GM19463 (cell line): Measurements from ENCODE around the gene GPX5.
"Not testable (repeated sequence)": the region's sequence is repeated elsewhere in the genome, so short reads cannot be mapped to it uniquely, and the experiment has no call there.

ENCODE experiments used
- ATAC-seq: cut with Tn5 transposase; IDR thresholded peaks from one replicate; pipeline ENCODE4 v1.9.1; 2021; ENCODE audit warnings: mild to moderate bottlenecking, moderate library complexity; ENCODE audit not compliant: unreplicated experiment

GPX5 gene

GRCh38 chr6:28511628-28512300, 13.9 kb upstream of the GPX5 start:
- ATAC-seq, result no peak

DNA sequence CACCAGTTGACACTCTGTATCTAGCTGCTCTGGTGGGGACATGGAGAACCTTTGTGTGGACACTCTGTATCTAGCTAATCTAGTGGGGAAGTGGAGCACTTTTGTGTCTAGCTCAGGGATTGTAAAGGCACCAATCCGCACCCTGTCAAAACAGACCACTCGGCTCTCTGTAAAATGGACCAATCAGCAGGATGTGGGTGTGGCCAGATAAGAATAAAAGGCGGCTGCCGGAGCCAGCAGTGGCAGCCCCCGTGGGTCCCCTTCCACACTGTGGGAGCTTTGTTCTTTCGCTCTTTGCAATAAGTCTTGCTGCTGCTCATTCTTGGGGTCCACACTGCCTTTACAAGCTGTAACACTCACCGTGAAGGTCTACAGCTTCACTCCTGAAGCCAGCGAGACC, 13.3 kb upstream of the GPX5 start:
- not testable (repeated sequence) for ATAC-seq

GRCh38 chr6:28515676-28516075, 10.0 kb upstream of the GPX5 start, which contains the start of gene GPX6:
Gene GPX6, minus strand, starts transcription at chr6:28515793. Its CDS starts 50 bp downstream, at chr6:28515743.
- no peak for ATAC-seq

- no peak for ATAC-seq
These were observed 7.7 kb upstream of the GPX5 start for GRCh38 chr6:28517964-28518363.

DNA sequence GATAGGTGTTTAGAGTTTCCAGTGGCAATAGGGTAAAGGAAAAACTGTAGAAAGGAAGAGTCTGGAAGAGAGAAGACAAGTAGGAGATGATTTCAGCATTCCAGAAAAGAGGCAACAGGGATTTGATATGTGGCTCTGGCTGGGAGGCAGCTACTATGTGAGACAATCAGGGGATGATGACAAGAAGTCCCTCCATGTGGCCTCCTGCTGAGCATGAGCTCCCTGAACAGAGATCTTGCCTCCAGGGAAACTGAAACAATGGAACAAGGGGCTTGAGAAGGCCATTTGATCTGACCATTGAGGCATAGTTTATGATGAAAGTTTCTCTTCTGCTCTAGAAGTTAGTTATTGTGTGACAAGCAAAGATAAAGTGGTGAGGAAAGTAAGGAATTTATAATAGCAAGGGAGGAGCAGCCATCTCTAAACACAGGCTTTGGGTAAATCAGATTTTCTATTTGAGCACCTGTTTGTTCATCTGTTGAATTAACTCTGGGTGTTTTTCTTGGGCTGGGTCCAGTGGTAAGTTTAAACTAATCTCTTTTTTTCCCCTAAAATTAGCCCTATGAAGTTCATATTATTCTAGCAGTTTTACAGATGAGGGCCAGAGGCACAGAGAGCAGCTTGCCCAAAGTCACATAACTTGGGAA, 3.0 kb upstream of the GPX5 start:
- no peak for ATAC-seq

- ATAC-seq, result no peak
These were observed 2.4 kb upstream of the GPX5 start for GRCh38 chr6:28523241-28523622.

DNA sequence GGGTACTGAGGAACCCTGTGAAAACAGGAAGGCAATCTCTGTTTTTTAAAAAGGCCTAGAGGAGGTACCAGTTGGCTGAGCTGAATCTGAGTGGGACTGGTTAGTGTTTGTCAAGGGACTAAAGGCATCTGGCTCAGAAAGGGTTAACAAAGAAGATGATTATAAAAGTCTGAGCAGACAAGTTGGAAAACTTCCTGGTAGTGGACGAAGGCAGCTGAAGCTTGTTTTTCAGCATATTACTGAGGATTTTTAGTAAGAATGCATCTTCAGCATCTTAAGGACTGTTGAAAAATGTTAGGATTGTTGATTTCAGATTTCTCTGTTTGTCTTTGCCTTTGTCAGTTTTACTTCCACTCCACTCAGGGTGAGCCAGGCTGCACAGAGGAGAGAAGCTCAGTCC, 5.1 kb downstream of the GPX5 start:
- no peak for ATAC-seq

- no peak for ATAC-seq
These were observed 5.9 kb downstream of the GPX5 start for GRCh38 chr6:28531479-28532128.

- ATAC-seq, result no peak
These were observed 8.6 kb downstream of the GPX5 start for GRCh38 chr6:28534306-28534705.

DNA sequence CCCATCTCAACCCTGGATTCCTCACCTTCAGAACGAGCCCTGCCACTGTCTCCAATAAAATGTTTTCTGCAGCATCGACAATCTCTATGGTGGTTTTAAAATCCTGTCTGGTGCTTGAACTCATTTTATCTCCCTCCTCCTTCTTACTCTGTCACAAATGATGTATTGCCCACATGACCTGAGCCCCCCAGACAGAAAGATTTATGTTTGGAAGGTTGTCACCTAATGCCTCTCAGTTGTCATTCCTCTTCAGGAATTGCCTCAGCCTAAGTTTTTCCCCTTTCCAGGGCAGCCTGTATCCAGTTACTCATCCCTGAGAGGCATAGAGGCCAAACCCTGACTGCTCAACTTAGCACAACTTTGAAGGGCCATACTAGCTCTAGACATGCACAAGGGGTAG, 9.2 kb downstream of the GPX5 start:
- no peak for ATAC-seq

GRCh38 chr6:28537065-28537464, 11.4 kb downstream of the GPX5 start:
- no peak for ATAC-seq

DNA sequence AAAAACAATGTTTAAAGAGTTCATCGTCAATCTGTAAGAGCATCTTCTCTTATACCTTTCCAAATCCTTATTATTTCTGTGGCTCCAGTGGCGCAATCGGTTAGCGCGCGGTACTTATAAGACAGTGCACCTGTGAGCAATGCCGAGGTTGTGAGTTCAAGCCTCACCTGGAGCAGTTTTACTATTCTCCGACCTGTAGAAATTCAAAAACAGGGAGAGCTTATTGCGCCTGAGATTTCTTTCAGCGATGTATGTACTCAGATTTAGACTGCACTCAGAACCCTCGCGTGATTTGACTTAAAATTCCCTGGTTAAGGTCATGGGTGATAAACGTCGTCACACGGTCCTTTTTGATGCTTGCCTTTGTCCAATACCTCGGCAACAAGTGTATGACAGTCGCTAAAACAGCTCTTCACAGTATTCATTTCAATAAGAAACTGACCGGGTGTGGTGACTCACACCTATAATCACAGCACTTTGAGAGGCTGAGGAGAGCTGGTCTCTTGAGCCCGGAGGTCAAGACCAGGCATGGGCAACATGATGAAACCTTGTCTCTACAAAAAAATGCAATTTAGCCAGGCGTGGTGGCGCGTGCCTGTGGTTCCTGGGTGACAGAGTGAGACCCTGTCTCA, 11.9 kb downstream of the GPX5 start:
- no peak for ATAC-seq

DNA sequence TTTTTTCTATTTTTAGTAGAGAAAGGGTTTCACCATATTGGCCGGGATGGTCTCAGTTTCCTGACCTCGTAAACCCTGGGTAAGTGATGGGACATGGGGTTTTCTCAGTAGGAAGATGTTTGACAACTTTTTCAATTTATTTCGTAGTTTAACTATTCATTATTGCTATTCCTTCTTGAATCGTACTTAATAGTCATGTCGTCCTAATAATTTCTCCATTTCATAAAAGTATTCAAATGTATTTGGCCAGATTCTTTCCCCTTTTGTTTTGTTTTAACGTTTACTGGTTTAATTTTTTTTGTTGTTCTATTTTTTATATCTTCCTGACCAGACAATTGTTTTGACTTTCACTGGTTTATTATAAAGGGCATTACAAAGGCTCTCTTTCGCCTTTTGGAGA, 16.3 kb downstream of the GPX5 start:
- ATAC-seq, result no peak

- no peak for ATAC-seq
These were observed 17.0 kb downstream of the GPX5 start for GRCh38 chr6:28542440-28543296.

DNA sequence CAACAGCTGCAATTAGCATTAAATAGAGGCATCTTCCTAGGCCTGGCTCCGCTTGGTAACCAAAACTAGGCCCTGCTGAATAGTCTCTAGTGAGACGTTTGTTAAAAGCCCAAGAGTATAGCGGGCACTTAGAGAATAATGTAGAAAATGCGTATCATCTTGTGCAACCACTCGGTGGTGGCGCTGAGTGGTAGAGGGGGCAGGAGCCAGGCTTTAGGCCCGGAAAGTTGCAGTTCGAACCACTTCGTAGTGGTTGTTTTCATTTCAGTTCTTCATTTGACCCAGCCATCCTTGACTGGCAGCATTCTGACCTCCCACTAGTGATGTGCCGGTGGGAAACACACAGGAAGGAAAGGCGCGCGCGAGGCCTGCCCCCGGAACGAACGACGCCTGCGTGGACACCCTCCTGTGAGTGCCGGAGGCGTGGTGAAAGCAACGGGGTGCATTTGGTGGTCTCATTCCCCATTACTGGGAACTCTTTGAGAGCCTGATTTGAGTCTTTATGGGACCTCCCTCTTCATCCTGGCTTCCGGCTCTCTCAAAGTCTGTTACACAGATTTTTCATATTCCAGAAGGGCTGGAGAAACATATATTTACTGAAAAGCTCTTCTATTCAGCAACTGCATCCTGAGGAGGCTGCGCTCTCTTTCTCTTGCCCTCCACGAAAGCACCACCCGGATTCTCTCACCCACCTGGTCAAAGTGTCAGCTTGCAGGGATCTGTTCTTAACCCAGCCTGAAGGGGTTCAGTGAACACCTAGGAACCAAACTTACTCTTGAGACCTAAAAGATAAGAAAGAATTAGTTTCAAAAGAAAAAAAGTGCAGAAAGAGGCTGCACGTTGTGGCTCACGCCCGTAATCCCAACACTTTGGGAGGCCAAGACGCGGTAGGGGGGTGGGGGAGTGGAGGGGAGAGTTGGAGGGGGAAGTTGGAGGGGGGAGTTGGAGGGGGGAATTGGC, 18.2 kb downstream of the GPX5 start:
- no peak for ATAC-seq

GRCh38 chr6:28545955-28546354, 20.3 kb downstream of the GPX5 start:
- ATAC-seq, result no peak

DNA sequence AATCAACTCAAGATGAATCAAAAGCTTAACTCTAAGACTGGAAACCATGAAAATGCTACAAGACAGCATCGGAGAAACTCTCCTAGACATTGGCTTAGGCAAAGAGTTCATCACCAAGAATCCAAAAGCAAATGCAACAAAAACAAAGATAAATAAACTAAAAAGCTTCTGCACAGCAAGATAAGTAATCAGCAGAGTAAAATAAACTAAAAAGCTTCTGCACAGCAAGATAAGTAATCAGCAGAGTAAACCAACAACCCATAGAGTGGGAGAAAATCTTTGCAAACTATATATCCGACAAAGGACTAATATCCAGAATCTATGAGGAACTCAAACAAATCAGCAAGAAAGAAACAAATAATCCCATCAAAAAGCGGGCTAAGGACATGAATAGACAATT, 21.3 kb downstream of the GPX5 start:
- not testable (repeated sequence) for ATAC-seq

GRCh38 chr6:28551891-28552666, 26.4 kb downstream of the GPX5 start:
- ATAC-seq, result no peak

- ATAC-seq, result no peak
These were observed 27.8 kb downstream of the GPX5 start for GRCh38 chr6:28553384-28553985.
